ENCODE data around the gene TNIP2.
"Not testable (repeated sequence)": the region's sequence is repeated elsewhere in the genome, so short reads cannot be mapped to it uniquely, and the experiment has no call there.

The TNIP2 gene

GRCh38 chr4:2743518-2744445 lies 12.4 kb downstream of the TNIP2 start:
- no peak for DNase-seq

- DNase-seq = no peak
Observed at GRCh38 chr4:2742823-2743517, 13.2 kb downstream of the TNIP2 start.

- DNase-seq = no peak
Observed at GRCh38 chr4:2742081-2742822, 13.9 kb downstream of the TNIP2 start.

DNA sequence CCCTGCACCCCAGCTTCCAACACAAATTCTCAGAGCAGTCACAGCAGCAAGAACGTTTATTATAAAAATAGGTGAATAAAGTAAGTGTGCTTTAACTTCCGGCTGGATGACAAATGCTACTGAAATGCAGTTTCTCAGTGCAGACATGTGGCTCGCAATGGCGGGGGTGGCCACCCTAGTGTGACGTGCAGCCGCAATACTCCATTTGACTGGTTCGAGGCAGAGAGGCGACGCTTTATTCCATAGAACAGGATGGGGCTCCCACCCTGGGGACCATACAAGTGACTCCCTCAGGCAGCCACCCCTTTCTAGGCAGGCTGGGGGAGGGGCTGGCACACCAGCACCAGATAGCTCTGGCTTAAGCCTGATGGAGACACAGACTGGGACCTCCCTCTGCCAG lies 14.5 kb downstream of the TNIP2 start:
- DNase-seq = no peak

DNA sequence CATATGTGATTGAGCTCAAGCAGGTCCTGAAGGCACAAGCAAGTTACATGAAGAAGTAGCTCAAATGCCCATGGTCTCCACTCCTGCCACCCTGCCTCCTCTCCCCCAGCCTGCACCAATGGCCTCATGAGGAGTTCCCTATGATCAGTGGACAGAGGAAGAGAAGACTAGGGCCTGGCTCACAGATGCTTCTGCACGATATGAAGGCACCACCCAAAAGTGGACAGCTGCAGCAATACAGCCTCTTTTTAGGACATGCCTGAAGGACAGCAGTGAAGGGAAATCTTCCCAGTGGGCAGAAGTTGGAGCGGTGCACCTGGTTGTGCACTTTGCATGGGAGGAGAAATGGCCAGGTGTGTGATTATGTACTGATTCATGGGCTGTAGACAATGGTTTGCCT lies 17.8 kb downstream of the TNIP2 start:
- not testable (repeated sequence) for DNase-seq

- no peak for DNase-seq
Observed at GRCh38 chr4:2735869-2736268, 20.3 kb downstream of the TNIP2 start.

- no peak for DNase-seq
Observed at GRCh38 chr4:2734612-2735011, 21.5 kb downstream of the TNIP2 start.

GRCh38 chr4:2733844-2734574 lies 22.1 kb downstream of the TNIP2 start:
- no peak for DNase-seq

DNA sequence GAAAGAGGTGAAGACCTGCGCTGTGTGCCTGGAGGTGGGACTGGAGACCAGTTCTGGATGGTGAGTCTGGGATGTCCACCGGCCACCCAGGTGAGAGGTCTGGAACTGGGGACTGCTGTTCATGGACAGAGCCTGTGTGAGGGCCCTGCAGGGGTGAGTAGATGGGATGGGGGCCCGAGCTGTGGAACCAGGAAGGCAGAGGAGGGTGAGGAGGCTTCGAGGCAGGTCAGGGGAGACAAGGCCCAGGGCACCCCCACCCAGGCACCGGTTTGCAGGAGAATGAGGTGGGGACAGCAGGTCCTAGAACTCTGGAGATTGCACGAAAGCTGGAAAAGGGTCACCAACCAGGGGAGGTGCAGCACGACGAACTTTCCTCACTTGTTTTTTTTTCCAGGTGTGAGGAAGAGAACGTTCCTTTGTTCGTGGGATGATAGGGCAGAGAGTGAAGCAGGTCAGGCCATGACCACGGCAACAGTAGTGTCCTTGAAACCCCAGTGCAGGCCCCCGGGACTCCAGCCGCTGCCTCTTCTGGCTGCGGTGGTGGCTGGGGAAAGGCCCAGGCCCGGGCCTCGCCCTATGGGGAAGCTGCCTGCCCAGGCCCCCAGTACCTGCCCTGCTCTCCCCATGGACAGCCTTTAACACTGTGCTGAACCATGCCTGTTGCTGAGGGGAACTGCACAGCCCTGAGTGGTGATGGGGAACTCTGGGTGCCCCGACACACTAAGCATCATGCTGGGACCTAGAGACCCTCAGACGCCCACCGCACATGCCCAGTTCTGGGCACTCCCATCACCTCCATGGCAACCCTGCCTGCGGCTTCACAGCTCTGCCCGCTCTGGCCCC lies 22.9 kb downstream of the TNIP2 start:
- no peak for DNase-seq

- no peak for DNase-seq
Observed at GRCh38 chr4:2732526-2732925, 23.6 kb downstream of the TNIP2 start.

GRCh38 chr4:2731907-2732317 lies 24.2 kb downstream of the TNIP2 start:
- no peak for DNase-seq

- DNase-seq = no peak
Observed at GRCh38 chr4:2729533-2729875, 26.6 kb downstream of the TNIP2 start.

GRCh38 chr4:2728806-2729532 lies 27.2 kb downstream of the TNIP2 start:
- DNase-seq = no peak

GRCh38 chr4:2728221-2728620 lies 27.9 kb downstream of the TNIP2 start:
- peak in 1 of 2 experiments; percentile 20 for DNase-seq

DNA sequence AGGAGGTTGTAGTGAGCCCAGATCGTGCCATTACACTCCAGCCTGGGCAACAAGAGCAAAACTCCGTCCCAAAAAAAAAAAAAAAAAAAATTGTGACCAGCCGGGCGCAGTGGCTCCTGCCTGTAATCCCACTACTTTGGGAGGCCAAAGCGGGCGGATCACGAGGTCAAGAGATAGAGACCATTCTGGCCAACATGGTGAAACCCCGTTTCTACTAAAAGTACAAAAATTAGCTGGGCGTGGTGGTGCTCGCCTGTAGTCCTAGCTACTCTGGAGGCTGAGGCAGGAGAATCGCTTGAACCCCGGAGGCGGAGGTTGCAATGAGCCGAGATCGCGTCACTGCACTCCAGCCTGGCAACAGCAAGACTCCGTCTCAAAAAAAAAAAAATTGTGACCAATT lies 29.3 kb downstream of the TNIP2 start:
- DNase-seq = not testable (repeated sequence)

GRCh38 chr4:2725380-2725779 lies 30.8 kb downstream of the TNIP2 start:
- no peak for DNase-seq

DNA sequence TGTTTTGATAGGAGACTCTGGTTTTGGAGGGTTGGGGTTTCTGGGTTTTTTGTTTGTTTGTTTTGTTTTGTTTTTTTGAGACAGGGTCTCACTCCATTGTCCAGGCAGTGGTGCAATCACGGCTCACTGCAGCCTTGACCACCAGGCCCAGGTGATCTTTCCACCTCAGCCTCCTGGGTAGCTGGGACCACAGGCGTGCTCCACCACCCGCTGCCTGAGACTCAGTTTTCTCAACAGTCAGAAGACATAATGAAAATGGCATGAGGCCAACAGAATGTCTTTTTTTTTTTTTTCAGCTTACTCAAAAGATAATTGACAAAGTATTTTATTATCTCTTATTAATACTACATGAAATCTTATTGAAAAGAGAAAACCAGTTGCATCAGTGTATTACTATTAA lies 32.4 kb downstream of the TNIP2 start:
- no peak for DNase-seq

DNA sequence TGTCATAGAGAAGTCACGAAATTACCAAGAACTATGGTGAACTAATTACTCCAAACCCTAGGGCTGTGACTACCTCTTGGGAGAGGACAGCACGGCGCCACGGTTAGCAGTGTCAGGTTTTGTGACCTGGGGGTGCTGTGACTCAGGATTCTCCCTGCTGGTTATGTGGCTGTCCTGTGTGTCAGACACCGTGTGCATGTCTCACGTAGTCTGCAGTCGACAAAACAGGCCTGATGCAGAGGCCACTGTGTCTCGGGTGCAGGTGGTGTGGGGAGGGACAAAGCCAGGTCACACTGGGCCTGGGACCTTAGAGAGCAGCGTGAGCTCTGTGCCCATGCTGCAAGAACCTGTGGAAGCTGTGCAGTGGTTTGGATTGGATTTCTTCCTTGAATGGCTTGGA lies 34.1 kb downstream of the TNIP2 start:
- DNase-seq = no peak

GRCh38 chr4:2721586-2721985 lies 34.5 kb downstream of the TNIP2 start:
- peak in 1 of 2 experiments; percentile 31 for DNase-seq

- DNase-seq = no peak
Observed at GRCh38 chr4:2716236-2716635, 39.9 kb downstream of the TNIP2 start.

- no peak for DNase-seq
Observed at GRCh38 chr4:2715426-2715825, 40.7 kb downstream of the TNIP2 start.
